ENCODE measurements around the gene TPD52L2.

DNA sequence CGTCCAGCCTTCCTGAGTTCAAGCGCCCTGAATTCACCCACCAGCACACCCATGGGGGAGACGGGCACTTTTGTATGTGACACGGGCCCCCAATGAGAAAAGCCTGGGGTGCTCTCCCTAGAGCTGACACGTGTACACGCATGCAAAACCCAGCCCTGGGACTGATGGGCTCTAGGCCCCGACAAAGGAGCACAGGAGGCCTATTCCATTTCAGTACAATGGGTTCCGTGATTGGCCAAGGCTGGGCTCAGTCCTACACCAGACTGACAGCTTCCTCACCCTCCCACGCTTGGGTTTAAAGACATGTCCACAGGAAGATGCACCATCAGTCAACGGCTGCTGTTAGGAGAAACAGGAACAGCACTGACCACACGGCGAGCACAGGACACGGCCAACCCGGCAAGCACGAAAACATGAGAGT, 42.8 kb upstream of the TPD52L2 start:
- TF ChIP-seq POLR2A (IDR thresholded peaks at IDR 0.05) (no peak), POLR2AphosphoS5 (IDR thresholded peaks at IDR 0.05) (peak in 1 of 2 donors; percentile 35), EP300 (IDR thresholded peaks at IDR 0.05) (no peak)
- TF ChIP-seq, protein P1, sequence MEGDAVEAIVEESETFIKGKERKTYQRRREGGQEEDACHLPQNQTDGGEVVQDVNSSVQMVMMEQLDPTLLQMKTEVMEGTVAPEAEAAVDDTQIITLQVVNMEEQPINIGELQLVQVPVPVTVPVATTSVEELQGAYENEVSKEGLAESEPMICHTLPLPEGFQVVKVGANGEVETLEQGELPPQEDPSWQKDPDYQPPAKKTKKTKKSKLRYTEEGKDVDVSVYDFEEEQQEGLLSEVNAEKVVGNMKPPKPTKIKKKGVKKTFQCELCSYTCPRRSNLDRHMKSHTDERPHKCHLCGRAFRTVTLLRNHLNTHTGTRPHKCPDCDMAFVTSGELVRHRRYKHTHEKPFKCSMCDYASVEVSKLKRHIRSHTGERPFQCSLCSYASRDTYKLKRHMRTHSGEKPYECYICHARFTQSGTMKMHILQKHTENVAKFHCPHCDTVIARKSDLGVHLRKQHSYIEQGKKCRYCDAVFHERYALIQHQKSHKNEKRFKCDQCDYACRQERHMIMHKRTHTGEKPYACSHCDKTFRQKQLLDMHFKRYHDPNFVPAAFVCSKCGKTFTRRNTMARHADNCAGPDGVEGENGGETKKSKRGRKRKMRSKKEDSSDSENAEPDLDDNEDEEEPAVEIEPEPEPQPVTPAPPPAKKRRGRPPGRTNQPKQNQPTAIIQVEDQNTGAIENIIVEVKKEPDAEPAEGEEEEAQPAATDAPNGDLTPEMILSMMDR (IDR thresholded peaks at IDR 0.05) = no peak
